Hematopoietic multipotent progenitor cell treated with erythropoietin and hydrocortisone succinate and interleukin-3 and kit ligand, for 6 days (in vitro differentiated cells): ENCODE data around the gene ANXA4.
"Not testable (repeated sequence)": the region's sequence is repeated elsewhere in the genome, so short reads cannot be mapped to it uniquely, and the experiment has no call there.

Experiments used
- DNase-seq: peaks from one replicate; pipeline ENCODE4 v3.0.0-alpha.2; 2015

Gene ANXA4

GRCh38 chr2:69721022-69721421, 20.9 kb upstream of the ANXA4 start:
- no peak for DNase-seq

- no peak for DNase-seq
These were observed 18.1 kb upstream of the ANXA4 start for GRCh38 chr2:69723791-69724190.

- peak; percentile 92 for DNase-seq
These were observed 17.3 kb upstream of the ANXA4 start for GRCh38 chr2:69724540-69725159.

GRCh38 chr2:69725706-69726360, 16.1 kb upstream of the ANXA4 start:
- DNase-seq: no peak

DNA sequence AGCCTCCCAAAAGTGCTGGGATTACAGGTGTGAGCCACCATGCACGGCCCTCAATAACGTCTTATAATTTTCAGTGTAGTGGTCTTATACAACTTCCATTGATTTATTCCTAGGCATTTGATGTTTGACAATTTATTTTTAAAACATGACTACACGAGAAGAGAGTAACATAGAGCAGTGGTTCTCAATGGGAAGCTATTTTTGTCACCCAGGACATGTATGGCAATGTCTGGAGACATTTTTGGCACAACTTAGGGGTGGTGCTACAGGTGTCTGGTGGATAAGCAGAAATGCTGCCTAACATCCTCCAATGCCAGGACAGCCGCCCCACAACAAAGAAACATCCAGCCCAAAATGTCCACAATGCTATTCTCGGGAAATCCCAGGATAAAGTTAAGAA, 12.7 kb upstream of the ANXA4 start:
- no peak for DNase-seq

DNA sequence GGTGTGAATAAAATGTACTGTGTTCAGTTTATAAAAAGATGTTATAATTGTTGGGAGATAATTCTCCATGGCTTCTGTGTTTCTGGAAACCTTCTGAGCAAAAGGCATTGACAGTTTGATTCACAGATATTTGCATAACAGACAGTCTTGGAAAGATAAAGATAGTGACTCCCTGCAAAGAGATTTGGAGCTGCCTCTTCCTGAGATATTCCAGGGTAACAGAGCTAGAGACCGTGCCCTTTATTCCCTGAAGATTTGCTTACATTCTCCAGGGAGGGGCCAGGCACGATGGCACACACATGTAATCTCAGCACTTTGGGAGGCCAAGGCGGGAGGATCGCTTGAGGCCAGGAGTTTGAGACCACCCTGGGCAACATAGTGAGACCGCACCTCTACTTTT, 12.2 kb upstream of the ANXA4 start:
- no peak for DNase-seq

GRCh38 chr2:69731147-69731970, 10.6 kb upstream of the ANXA4 start:
- no peak for DNase-seq

- no peak for DNase-seq
These were observed 8.4 kb upstream of the ANXA4 start for GRCh38 chr2:69733342-69734034.

DNA sequence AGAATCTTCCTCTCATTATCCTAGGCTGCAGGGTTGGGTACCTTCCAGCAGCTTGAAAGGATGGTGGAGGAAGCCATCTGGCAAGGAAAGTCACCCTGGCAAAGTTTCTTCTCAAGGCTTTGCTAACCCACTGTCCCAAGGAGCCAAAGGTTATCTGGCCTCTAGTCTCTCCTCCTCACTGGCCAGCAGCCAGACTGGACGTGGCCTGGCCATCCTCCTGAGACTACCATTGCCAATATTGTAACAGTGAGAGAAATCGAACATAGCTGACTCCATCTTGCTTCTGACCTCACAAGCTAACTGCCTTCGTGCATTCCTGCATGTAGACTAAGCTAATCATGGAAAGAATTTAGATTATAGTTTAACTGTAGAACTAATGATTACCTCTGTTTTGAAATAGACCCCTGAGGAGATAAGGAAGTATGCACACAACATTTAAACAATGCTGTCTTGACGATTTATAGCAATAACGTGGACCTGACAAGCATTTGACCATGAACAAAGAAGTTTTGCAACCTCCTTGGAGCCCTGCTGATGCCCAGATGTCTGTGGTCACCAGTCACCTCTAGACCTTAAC, 7.8 kb upstream of the ANXA4 start:
- no peak for DNase-seq

DNA sequence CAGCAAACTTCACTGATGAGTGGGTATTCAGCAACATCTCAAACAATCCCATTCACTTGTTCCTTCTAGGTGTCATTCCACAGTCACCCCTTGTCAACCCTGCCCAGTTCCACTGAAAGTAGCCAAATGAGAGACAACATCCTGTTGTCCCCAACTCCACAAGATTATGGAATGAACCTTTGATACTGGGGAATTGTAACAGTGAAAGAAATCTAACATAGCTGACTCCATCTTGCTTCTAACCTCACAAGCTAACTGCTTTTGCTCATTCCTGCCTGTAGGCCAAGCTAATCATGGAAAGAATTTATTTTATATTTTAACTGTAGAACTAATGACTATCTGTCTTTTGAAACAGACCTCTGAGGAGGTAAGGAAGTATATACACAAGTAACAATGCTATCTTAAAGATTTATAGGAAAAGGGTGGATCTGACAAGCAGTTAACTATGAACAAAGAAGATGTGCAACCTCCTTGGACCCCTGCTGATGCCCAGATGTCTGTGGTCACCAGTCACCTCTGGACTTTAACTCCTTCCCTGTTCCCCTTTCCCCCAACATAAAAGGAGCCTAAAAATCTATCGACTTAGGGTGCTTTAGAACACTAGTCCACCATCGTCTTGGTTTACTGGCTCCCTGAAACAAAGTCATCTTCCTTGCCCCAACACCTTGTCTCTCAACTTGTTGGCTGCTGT, 6.9 kb upstream of the ANXA4 start:
- no peak for DNase-seq

DNA sequence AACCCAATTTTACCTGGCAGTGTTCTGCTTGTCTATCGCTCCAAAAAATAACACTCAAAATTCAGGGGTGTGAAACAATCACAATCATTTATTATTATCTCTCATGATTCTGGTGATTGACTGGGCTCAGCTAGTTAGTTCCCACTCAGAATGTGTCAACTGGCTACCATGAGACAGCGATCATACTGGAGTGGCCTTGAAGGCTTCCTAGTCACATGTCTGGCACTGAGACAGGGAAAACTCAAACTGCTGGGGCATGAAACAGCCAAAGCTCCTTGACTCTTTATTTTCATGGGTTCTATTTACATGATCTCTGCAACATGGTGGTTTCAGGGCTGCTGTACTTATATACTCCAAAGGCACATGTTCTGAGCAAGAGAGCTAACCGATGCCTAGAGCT, 6.2 kb upstream of the ANXA4 start:
- DNase-seq: no peak

GRCh38 chr2:69738149-69738548, 3.8 kb upstream of the ANXA4 start:
- not testable (repeated sequence) for DNase-seq

DNA sequence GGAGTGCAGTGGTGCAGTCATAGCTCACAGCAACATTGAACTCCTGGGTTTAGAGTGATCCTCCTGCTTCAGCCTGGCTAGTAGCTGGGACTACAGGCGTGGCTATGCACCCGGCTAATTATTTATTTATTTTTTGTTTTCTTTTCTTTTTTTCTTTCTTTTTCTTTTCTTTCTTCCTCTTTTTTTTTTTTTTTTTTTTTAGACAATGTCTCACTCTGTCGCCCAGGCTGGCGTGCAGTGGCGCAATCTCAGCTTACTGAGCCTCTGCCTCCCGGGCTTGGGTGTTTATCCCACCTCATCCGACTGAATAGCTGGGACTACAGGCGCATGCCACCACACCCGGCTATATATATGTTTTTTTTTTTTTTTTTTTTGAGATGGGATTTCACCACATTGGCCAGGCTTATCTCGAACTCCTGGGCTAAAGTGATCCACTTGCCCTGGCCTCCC, 1.4 kb upstream of the ANXA4 start:
- DNase-seq: no peak

DNA sequence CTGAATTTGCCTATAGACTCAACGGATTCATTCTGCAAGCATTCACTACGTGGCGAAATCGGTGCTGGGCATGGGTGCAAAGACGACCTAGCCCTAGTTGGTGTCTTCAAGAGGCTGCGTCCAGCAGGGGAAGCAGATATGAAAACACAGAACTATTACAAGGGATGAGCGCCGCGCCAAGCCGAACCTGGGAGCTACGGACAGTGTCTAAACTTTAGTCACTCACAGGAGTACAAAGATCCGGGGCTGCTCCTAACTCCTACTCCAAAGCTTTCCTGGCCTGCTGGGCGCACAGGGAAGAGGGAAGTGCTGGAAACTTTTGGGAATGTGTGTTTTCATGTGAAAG, 732 bp upstream of the ANXA4 start:
- peak; percentile 81 for DNase-seq

- DNase-seq: peak; percentile 45
These were observed 503 bp downstream of the ANXA4 start for GRCh38 chr2:69742322-69742952.

- DNase-seq: peak; percentile 29
These were observed 1.9 kb downstream of the ANXA4 start for GRCh38 chr2:69743847-69744264.

GRCh38 chr2:69744456-69744855, 2.5 kb downstream of the ANXA4 start:
- peak; percentile 27 for DNase-seq

- no peak for DNase-seq
These were observed 3.1 kb downstream of the ANXA4 start for GRCh38 chr2:69745035-69745434.

- DNase-seq: no peak
These were observed 8.3 kb downstream of the ANXA4 start for GRCh38 chr2:69750246-69750645.

- DNase-seq: no peak
These were observed 11.9 kb downstream of the ANXA4 start for GRCh38 chr2:69753659-69754363.

- DNase-seq: no peak
These were observed 12.7 kb downstream of the ANXA4 start for GRCh38 chr2:69754633-69755032.
